HG03460 (cell line): ENCODE measurements around the gene MSX2.

ENCODE experiments used
- ATAC-seq: cut with Tn5 transposase; IDR thresholded peaks from one replicate; pipeline ENCODE4 v1.9.1; 2021; ENCODE audit not compliant: unreplicated experiment

MSX2 gene

DNA sequence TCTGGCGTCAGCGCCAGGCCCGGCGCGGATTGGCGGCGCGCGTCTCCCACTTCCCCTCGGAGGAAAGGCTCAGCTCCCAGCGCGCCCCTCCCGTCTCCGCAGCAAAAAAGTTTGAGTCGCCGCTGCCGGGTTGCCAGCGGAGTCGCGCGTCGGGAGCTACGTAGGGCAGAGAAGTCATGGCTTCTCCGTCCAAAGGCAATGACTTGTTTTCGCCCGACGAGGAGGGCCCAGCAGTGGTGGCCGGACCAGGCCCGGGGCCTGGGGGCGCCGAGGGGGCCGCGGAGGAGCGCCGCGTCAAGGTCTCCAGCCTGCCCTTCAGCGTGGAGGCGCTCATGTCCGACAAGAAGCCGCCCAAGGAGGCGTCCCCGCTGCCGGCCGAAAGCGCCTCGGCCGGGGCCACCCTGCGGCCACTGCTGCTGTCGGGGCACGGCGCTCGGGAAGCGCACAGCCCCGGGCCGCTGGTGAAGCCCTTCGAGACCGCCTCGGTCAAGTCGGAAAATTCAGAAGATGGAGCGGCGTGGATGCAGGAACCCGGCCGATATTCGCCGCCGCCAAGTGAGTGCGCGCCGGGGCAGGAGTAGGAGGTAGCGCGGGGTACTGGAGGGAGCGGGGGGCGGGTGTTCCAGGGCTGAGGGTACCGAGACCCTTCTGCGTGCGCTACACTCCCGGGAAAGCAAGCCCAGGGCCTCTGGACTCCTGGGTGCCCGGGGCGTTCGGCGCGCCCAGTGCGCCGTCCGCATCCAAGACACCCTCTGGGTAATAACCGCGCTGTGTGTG, at the start of gene MSX2:
TSS of gene MSX2 (plus strand) at position 99 of the 777 bp plus-strand sequence. CDS start at position 177, 78 bp downstream.
- no peak for ATAC-seq

DNA sequence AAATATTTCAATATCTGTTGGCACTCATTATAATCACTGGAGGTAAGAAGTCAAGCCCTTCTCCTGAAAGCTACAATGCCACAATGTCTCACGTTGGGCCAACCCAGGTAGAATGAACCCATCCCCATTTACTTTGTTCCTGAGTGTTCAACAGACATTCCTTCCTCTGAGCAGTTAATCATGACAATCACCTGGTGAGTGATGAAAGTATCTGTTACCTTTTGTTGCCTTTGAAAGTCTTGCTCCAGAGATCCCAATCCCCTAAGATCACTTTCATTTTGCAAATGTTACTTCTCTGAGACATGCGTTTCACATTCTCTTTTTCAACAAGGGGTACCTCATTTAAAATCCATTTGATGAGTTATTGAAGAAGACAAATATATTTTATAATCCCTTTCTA, 49.3 kb upstream of the MSX2 start:
- ATAC-seq = no peak

DNA sequence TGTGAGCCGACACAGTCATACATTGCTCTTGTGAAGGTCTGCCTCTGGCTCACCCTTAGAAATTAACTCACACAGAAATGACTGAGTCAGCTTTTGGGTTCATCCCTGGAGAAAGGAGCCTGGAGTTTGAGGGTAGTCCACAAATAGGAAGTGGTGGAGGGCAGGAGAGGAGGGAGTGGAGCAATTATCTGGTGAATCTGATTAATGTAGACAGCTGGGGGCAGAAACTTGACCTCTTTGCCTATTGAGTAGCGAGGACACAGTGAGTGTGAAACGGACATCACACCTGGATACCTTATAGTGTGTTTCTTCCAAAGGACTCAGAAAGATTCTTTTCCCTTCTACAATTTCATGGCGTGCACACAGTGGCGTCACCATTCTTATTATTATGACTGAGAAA, 48.5 kb upstream of the MSX2 start:
- ATAC-seq = no peak

DNA sequence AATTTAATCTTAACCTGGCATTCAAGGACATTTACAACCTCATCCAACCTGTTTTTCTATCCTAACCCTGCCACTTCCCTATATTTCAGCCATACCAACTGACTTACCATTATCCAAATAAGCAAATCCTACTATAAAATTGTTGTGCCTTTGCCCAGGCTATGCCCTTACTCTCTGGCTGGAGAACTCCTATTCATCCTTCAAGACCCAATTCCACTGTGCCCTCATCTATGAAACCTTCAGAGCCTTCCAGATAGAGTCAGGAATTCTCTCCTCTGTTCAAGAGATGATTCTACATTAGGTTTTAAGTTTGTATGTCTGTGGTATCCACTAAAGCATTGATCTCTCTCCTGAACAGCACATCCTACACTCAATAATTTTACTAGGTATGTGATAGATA, 46.3 kb upstream of the MSX2 start:
- no peak for ATAC-seq

DNA sequence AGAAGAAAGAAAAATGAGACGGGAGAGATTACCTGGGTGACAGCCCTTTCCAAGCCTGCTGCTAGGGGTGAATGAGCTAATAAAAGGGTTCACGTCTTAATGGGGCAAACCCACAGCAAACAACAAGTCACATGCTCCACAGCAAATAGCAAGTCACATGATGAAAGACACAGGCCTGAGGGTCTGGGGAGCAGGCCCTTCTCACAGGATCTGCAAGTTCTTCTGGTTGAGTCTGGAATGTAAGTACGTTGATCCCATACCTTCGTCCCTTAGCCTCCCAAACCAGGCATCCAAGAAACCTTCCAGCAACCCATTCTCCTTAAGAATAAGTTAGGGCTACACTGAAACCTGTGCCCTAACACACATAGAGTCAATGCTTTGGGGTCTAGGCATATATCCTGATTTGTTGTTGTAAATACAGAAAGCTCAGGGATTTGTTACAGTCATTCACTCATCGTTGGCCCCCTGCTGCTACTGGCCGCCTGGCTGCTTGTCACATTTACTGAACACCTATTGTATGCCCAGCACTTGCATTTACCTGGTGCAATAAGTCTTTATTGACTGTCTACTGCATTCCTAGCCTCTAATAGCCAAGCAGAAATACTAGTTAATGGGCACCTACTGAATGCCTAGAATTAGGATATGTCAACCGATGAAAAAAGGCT, 43.3 kb upstream of the MSX2 start:
- ATAC-seq = no peak

DNA sequence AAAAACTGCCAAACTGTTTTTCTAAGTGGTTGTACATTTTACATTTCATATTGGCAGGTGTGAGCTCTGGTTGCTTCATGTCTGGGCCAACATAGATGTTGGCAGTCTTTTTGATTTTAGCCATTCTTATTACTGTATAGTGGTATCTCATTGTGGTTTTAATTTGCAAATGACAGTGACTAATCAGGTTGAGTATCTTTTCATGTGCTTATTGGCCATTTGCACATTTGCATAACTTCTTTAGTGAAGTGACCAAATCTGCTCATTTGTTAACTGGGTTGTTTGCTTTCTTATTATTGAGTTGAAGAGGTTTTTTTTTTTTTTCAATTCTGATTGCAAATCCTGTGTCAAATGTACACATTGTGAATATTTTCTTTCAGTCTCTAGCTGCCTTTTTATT, 36.9 kb upstream of the MSX2 start:
- ATAC-seq = no peak

DNA sequence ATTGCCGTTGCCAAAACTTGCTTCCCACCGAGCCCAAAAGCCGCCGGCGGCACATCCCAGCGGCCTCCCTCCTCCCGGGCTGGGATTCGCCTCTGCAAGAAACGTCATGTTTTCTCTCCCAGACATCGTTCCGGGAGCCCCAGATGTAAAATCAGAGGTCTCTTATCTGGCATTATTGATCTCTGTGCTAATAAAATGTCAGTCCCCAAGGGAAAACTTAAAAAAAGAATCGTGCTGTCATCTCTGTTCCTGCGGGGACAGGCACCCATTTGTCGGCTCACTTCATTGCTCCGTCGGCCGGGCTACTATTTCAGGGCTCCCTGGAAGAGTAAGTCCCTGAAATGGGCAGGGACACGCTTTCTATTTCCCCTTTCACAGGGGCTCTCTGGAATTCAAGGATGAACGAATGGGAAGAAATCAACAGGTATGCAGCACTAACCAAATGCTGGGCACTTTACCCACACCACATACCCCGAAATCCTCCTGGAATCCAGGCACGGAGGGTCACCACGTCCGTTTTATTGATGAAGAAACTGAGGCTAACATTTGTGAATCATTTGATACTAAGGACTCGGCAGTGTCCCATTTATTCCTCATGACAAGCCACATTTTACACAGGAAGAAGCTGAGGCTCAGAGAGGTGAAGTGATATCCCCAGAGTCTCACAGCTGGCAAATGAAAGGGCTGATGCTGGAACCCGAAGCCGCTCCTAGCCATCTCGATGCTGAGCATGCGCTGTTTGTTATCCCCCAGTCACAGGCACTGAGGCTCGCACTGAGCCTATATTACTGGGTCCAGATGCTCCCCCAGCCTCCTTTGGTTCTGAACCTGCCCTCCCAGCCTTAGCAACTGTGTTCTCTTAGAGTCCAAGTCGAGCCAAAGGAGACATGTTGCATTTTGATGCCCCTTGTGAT, 35.7 kb upstream of the MSX2 start:
- no peak for ATAC-seq

DNA sequence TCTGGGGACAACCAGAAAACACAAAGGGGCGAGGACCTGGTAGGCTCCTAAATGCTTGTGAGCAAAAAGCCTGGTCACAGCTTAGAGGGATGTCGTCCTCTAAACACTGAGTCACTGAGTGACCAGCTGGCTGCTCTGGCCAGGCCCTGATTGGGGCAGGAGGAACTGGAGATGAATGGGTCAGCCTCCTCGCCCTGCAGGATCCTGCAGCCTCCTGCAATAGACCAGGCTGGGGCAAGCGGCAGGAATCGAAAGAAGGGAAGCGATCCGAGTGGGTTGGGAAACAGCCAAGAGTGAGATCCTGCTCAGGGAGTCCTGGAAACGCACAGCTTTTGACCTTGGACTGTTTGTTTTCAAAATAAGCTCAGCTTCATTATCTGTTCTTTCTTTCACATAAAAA, 34.1 kb upstream of the MSX2 start:
- no peak for ATAC-seq

DNA sequence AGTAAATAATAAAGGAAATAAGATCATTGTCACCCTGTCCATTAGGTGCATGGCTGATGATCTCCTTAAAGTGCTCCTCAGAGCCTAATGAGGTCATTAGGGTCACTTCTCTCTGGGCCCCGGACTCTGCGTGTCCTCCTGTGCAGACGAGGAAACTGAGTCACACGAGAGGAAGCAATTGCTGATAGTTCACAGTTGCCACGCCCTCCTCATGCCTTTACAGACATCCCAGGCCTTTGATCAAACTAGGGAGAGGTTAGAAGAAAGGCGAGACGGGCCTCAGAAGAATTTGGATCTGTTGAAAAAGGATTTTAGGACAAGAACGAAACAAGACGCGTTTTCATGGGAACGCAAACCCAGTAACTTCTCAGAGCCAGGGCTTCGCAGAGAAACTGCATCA, 32.0 kb upstream of the MSX2 start:
- ATAC-seq = no peak

DNA sequence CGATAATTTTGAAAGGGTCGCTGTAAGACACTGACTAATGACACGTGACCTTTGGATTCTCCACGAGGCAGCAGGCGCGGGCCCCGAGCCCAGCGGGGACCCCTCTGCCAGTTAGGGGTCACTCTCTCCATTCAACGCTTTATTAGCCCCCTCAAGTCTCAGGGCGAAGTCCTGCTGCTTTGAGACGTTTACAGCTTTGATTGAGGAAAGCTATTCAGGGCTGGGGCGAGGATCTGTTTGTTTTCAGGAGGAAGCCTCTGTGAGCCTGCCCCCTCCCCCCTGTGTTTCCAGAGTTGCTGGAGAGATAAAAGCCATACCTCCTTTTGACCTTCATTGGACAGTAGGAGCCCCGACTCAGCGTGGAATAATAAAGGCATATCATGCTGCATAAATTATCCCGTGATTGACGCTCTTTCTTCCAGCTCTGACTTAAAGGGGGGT, 31.4 kb upstream of the MSX2 start:
- no peak for ATAC-seq

DNA sequence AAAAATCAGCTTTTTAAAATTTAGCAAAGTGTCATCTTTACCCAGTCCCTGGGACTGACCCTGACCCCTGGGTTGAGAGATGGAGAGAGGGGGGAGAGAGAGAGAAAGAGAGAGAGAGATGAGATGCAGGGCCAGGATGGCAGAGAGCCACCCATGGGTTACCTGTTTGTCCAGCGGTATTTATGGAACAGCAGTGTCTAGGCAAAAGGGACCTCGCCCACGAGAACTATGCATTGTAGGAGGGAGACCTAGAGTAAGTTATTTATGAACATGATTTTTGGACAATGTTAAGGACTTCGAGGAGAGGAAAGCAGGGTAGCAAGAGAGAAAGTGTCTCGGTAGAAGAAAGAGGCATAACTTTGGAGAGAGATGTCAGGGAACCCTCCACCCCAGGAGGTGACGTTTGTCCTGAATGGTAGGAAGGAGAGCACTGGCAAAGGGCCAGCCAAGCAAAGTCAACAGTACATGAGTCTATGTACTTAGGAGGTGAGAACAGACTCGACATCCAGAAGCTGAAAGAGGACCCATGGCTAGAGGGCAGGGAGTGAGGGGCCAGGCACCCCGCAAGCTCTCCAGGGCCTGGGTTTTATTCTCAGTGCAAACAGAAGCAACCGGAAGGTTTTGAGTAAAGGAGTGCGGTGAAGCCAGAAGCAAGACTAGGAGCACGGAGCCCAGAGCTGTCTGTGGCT, 30.5 kb upstream of the MSX2 start:
- no peak for ATAC-seq

DNA sequence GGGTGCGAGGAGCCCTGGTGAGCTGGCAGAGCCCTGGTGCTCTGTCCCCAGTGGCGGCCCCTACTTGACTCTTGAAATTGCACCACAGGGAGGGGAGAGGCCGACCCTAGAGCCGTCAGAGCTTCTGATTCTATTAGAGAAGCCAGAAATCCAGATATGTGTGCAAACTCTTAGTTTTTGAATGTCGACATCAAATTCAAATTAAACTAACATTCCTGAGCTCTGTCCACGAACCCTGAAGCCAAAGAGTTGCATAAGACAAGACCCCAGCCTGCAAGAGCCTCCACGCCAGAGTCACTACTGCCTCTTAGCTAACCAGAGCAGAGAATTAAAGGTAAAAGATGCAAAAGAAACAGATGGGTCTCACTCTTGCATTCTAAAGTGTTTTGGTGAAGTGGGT, 29.8 kb upstream of the MSX2 start:
- no peak for ATAC-seq

DNA sequence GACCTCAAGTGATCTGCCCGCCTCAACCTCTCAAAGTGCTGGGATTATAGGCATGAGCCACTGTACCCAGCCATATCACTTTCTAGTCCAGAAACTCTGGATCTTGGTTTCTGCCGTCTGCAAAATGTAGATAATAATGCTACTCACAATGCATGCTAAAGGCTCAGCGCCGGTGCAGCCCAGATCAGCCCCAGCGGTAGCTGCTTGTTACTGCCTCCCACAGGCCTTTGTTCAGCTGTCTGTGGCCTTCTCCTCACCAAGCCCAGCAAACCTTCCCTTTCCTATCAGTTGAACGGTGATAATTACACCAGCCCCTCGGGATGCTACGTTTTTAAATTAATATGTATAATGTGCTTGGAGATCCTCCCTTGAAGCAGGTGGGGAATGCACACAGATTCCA, 26.2 kb upstream of the MSX2 start:
- ATAC-seq = no peak

DNA sequence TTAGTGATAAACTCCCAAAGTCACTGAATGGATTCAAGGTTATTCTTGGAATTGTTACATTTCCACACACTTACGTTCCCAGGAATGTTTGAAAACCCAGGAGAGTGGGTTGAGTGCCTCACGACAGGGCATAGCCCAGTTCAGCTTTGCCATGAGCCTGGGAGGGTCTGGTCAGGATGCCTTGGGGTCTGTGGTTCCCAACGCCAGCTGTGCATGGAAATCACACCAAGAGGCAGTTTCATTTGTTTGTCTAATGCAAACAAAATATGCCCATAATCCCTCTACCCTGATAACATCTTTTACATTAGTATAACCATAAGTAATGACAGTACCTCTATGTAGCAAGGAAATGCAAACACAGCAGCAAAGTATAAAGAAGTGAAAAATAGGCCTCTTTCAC, 25.3 kb upstream of the MSX2 start:
- no peak for ATAC-seq

DNA sequence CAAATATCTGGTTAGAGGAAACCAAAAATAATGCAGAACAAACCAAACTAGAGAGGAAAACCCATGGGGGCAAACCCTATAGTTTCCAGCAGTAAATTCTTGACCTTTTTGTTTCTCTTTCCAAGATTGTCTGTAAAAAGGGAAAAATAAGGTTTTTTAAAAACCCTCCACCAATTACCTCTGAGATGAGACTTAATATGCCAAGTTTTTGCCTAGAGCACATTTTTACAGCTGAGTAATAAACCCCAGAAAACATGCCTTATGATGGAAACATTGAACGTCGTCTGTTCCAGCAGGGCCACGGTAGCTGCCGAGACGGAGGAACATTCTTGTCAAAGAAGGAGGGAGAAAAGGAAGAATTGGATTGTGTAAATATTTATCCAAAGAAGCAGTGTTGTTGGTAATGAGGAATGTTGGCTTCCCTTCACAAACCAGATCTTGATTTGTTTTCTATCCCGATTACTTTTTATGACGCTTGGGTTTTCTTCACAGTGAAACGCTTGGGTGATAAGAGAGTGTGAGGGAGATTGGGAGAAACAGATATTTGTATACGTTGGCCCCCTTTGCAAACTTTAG, 17.3 kb upstream of the MSX2 start:
- no peak for ATAC-seq

DNA sequence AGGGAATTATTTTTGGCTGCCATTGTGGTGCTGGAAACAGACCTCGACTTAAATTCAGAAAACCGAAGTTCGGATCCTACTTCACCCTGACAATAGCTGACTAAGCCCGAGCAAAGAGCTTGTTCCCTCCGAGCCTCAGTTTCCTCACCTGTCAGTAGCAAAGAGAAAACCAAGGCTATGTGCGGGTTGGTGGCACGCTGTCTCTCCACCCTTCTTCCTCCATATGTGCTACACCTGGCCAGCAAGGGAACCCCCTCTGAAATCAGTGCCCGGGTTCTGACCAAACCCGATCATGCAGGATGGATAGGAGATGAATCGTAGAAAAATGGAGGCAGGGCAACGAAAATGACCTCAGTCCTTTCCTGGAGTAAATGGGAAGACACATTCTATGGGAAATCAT, 16.7 kb upstream of the MSX2 start:
- ATAC-seq = no peak

DNA sequence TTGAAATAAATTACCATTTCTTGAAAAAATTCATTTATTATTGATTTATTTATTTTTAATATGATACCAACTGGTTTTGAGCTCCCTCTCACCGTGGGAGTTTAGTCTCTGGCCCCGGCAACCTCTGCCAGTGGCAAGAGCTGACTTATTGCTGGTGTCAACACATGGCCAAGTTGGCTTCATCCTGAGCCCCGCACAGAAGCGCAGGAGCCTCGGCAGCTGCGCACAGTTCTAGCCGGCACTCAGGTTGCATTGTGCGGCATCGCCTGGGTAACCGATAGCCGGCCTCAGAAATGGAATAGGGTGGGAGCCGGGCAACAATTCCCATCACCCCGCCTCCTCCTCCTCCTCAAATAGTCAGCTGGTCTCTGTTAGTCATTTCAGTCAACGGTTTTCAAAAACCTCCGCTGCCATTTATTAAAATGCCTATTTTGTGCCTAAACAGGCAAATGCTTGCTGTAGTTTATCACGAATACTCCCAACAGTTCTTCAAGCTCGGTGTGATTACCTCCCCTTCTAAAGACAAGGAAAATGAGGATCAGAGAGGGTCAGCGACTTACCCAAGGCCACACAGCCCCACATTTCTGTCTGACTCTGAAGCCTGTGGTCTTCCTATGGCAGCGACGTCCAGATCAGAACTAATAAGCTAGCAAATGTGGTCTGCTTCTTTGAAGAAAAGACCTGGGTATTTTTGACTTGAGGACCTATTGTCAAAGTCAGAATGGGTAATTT, 15.7 kb upstream of the MSX2 start:
- no peak for ATAC-seq

DNA sequence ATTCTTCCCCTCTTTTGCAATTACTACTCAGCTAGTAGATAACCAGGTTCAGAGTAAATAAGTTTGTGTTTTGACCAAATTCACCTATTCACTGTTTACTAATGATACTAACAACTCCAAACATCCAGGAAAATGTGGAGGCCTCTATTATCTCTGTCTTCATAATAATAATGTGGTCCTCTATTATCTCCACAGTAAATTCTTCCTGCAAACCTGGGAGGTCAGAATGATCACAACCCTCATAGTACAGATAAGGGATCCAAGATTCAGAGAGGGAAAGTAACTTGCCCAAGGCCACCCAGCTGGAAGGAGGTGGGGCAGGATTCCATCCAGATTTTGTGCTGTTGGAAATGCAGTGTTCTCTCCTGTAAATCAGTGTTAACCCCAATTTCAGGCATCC, 9.6 kb upstream of the MSX2 start:
- ATAC-seq = no peak

DNA sequence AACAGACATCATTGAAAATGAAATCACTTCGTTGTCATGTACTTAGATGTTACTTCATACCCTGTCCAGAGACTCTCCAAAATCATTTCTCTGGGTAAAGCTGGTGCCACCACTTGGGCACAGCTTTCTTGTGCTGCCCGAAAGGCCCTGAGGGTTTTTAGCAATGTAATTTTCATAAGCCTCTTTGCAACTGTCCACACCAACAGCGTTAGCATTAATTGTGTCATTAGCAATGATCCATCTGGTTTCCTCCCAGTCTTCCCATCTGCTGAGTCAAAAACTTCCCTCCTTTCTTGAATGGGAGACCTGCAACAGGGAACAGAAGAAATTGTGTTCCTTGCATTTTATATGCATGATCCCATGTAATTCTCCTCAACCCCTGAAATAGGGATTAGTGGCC, 8.6 kb upstream of the MSX2 start:
- ATAC-seq = no peak

DNA sequence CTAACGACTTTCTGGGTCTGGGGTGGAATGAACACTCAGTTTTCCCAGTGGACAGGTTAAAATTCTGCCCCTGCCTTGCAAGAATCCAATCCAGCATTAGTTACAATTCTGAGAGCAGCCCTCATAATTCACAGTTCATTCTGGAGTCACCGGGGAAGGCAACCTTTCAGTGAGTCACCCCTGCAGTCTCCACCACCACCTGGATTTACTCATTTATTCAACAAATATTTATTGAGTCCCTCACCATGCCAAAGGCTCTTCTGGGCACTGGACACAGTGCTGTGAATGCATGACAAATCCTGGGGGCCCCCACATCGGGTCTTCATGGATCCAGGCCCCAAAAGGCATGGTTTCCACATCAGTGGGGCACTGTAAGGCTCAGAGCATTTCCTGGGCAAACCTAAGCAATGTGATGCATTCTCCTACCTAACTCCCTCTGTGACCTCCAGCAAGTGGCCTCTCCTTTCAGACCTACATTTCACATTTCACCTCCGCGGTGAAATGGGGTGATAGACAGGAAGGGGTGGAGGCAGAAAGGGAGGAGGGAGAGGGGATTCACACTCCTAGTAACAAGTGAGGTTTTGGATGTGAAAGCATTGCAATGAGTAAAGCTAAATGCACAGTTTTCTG, 6.4 kb upstream of the MSX2 start:
- no peak for ATAC-seq
